ENCODE measurements around the gene MAP2K3.

GRCh38 chr17:21272881-21273792 lies 11.4 kb upstream of the MAP2K3 start:
- TF ChIP-seq CTCF (IDR thresholded peaks at IDR 0.05) (no peak), EZH2phosphoT487 (IDR thresholded peaks at IDR 0.05) (no peak), EZH2 (IDR thresholded peaks at IDR 0.05) (no peak)
